Activated T-helper 1 cell treated with Interleukin-2 at 50 U/mL for 16 hours (primary cell): ENCODE measurements around the gene LDB3.
A peak's percentile ranks its signal among the peaks of the same experiment; 100 is the strongest.
"Not testable (repeated sequence)": the region's sequence is repeated elsewhere in the genome, so short reads cannot be mapped to it uniquely, and the experiment has no call there.

ENCODE experiments used
- DNase-seq: peaks from one replicate; pipeline ENCODE4 v3.0.0-alpha.2; 2020; ENCODE audit warnings: low read depth

The LDB3 gene

GRCh38 chr10:86733260-86733671, 65.0 kb downstream of the LDB3 start:
- DNase-seq: no peak

GRCh38 chr10:86734207-86734988, 66.1 kb downstream of the LDB3 start:
- DNase-seq: no peak

DNA sequence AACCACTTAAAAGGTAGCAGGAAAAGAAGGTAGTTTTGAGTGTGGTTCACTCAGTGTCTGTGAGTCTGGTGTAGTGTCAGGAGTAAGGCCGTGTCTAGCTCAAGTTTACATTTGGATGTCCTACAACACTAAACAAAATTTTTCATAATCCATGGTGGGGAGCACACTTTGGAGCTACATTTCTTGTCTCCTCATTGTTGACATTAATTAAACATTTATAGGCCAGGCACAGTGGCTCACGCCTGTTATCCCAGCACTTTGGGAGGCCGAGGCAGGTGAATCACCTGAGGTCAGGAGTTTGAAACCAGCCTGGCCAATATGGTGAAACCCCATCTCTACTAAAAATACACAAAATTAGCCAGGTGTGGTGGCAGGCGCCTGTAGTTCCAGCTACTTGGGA, 67.0 kb downstream of the LDB3 start:
- DNase-seq: not testable (repeated sequence)

DNA sequence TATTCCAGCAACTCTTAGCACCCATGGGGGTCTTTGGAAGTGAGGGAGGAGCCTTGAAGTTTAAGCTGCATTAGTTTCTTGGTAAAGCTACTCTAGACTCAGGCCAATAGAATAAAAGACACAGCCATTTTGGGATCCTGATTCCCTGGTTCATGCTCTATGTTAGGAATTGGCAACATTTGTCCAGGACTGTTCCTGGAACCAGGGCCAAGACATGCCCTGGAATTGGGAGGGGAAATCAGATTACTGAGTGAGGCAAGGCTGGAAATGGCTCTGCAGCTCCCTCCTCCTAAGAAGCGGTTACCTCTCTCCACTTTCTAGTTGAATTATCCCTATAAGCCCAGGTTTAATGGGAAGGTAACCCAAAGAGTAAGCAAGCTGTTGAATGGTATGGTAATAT, 73.9 kb downstream of the LDB3 start:
- DNase-seq: no peak

- no peak for DNase-seq
Measured at GRCh38 chr10:86744067-86744725, 75.9 kb downstream of the LDB3 start.

- no peak for DNase-seq
Measured at GRCh38 chr10:86747796-86748581, 79.7 kb downstream of the LDB3 start.

DNA sequence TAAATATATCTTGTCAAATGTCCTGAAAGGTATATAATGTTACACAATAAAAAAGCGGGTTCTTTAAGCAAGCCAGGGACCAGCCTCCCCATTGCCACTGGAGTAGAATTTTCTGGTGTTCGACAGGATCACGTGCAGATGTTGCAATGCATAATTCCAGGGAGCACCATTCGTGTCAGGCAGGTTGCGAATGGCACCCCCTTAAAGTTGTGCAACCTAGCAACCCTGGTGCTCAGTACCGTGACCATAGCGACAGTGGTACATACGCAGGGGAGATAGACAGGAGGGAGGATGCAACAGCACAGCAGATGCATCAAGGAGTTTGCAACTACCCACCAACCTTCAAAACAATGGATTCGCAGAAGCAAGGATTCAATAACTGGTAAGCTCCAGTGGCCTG, 81.5 kb downstream of the LDB3 start:
- no peak for DNase-seq

DNA sequence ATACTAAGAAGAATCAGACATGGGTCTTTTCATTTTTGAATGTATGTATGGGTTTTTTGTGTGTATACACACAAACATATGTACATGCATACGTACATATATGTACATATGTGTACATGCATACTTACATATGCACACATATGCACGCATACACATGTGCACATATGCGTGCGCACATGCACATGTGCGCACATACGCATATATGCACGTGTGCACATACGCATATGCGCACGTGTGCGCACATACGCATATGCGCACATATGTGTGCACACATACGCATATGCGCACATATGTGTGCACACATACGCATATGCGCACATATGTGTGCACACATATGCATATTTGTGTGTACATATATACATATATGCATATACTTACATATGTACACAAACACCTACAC, 83.2 kb downstream of the LDB3 start:
- no peak for DNase-seq

- DNase-seq: no peak
Measured at GRCh38 chr10:86752311-86752710, 84.0 kb downstream of the LDB3 start.

- no peak for DNase-seq
Measured at GRCh38 chr10:86753051-86753450, 84.7 kb downstream of the LDB3 start.

DNA sequence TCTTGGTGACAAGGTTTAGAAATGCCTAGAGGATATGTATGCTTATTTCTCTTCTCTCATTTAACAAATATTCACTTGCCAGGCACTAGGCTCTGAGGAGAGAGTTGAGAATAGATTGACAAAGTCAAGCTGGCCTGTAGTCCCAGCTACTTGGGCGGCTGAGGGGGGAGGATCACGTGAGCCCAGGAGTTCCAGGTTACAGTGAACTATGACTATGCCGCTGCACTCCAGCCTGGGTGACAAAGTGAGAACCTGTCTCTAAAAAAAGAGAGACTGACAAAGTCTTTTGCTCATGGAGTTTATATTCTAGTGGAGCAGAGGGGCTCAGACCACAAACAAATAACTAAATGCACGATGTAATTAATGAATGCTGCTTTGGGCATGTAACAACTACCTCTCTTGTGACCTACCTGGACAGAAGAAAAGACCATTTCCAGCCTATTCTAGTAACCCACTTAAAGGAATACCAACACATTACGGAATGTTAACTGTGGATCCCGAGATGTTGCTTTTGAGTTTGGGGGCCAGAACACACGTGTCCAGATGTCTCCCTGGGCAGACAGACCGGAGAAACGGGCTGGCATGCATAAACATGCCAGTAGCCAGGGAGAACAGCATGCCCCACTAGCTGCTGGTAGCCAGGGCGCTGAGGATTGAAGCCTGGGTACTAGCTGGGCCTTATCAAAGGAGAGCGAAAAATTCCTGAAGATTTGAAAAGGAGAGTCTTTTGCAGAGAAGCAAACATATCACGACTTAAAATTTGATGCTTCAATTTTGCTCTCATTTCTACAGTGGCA, 85.5 kb downstream of the LDB3 start:
- no peak for DNase-seq

DNA sequence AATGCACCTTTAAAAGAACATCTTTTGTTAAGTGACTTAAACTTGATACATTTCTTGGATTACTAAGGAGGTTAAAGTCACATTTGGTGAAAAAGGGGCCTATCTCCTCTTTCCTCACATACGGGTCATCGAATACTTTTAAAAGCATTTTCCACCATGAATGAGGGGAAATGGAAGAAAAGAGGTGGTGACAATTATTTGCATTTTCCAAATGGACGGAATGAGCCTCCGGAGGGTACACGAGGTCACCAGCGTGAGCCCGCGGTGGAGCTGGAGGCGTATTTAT, 87.1 kb downstream of the LDB3 start:
- DNase-seq: no peak

DNA sequence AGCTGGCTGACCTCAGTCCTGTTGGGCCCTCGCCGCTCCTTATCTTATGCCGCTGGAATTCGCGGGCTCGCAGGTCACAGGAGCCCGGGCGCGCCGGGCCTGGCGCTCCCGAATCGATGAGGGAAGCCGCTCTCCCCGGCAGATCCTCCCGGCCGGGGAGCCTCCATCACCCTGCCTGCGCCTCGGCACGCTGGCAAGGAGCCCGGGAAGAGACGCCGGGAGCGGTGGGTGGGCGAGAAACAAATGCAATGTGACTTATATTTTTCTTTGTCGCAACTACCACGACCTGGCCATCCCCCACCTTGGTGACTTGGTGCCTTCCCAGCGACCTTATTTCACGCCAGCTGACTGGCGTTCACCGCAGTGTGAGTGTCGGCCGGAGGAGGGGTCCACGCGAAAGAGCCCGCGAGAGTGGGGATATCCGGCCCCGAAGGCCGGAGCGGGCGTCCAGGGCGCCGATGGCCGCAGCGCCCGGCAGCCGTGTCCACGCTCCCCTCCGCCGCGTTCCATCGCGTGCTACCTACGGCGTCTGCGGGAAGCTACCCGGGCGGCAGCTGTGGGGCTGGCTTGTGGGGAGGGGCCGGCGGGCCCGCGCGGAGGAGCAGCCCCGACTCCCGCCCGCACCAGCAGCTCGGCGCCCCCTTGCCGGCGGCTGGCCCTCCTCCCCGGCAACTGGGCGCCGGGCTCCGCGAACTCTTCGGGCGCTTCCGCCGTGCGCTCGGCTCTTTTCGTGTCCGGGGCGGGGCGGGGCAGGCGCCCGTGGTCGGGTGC, 87.6 kb downstream of the LDB3 start:
- DNase-seq: peak; percentile 80

DNA sequence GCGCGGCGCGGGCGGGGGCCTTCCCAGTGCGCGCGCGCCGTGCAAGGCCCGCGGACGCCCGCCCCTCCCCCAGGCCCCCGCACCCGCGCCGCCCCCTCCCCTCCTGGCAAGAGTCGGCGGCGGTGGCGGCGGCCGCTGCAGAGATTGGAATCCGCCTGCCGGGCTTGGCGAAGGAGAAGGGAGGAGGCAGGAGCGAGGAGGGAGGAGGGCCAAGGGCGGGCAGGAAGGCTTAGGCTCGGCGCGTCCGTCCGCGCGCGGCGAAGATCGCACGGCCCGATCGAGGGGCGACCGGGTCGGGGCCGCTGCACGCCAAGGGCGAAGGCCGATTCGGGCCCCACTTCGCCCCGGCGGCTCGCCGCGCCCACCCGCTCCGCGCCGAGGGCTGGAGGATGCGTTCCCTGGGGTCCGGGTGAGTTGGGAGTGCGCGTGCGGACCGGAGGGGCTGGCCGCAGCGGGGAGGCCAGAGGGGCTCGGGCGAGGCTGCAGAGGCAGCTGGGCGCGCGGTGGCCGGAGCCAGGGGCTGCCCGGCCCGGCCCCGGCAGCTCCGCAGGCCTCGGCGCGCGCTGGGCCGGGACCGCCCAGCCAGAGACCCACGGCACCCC, 88.3 kb downstream of the LDB3 start, which contains the start of gene BMPR1A:
Gene BMPR1A, plus strand, starts transcription at position 109 of the 602 bp plus-strand sequence. CDS start 119,400 bp downstream, outside the sequence.
- DNase-seq: no peak

GRCh38 chr10:86757113-86757972, 89.0 kb downstream of the LDB3 start:
- DNase-seq: no peak

DNA sequence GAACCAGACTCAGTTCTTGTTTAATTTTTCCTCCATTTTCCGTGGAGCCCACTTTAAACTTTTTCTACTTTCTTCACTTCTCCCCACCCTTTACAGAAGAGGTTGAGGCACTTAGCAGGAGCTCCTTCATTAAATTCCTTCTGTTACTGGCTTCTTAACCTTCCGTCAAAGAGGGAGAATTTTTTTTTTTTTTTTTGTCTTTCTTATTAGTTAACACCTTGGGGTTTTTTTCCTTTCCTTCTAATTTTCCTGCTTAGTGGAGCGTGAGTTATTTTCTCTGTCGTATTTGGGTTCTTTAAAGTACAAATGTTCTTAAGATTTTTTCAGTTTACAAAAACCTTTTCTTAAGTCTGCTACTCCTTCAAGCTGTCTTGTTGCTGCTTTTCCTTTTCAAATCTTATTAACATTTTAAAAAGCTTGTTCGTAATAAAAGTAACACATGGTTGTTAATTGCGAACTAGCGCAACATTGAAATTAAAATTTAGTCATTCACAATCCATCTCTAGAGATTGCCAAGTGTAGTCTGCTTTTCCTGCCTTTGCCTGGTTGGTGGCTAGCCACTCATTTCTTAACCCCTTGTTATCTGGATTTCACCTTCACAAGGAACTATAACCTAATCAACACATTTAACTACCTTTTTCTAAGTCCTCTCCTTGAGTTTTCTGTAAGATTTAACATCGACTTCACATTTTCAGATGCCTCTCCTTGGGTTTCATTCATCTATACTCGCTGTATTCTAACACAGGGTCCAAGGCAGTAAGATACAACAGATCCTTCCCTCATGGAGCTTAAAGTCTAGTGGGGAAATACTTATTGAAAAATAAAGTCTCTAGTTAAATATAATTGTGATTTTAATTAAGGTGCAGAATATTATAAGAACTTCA, 90.1 kb downstream of the LDB3 start:
- DNase-seq: no peak

DNA sequence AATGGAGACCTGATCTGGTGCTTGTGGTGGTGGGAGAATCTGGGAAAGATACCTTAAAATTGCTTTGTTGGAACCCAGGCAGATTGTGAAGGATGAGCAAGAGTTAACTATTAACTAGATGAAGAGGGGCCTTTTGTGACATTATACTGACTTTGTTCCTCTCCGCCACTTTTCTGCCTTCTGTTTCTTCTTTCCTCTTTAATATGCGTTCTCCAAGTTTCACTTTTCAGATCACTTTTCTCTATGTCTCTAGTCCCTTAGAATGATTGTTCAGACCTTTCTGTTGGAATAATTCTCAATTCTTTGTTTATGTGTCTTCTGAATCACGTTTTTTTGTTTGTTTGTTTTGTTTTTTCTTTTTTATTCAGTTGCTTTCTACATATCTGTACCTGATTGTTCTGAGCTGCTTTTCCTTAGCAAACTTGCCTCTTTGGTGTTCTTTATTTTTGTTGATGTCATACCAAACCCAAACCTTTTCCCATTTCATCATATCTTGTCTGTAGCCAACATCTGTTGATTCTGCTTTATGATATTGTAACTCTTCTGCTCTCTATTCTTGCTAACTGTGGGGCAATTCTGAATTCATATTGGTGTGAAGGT, 90.9 kb downstream of the LDB3 start:
- DNase-seq: no peak

DNA sequence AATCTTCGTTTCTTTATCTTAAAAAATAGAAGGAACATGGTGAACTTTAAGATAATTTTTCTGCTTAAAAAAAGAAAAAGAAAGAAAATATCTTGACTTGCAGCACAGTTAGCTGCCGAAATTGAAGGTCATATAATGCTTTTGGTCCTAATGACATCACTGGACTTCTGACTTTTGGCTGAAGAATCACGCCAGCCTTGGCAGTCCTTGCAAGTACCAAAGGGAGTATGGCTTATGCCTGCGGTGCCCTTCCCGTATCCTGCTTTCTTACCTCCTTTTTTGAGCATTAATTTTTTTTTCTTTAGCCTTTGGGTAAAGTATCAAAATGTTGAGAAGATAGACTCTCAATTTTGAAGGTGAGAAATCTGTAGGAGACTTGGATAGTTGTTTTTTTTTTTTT, 95.1 kb downstream of the LDB3 start:
- DNase-seq: no peak

DNA sequence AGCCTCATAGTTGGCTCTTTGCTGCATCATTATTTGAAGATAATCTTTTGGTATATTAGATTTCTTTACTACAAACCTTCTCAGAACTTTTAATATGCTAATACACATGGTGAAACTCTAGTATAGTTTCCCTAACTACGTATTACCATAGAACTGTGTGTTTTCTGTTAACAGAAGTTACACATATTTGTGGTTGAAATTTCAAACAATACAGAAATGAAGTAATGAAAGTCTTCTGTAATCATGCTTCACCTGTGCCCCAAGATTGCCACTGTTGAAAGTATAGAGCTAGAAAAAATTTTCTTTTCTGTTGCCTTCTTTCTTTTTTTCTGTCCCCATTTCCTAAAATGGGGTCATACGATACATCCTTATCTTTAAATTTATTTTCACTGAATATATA, 97.2 kb downstream of the LDB3 start:
- no peak for DNase-seq
